WERI-Rb-1 (cell line): ENCODE data around the gene NCS1.

Experiments
- DNase-seq: peaks from one replicate; pipeline ENCODE4 v3.0.0-alpha.2; 2020
- H3K27ac ChIP-seq: fragments of 250-450 bp; sonication (Bioruptor Pico); 2 replicates; pipeline ENCODE4 v1.5.1; 2020; ENCODE audit warnings: mild to moderate bottlenecking, moderate library complexity
- H3K27me3 ChIP-seq: fragments of 250-450 bp; sonication (Bioruptor Pico); 2 replicates; pipeline ENCODE4 v1.5.1; 2021; ENCODE audit warnings: mild to moderate bottlenecking, low read depth, moderate library complexity; ENCODE audit not compliant: insufficient read depth, severe bottlenecking
- H3K36me3 ChIP-seq: fragments of 250-450 bp; sonication (Bioruptor Pico); 2 replicates; pipeline ENCODE4 v1.5.1; 2020; ENCODE audit warnings: mild to moderate bottlenecking, moderate library complexity
- H3K4me3 ChIP-seq: 2 replicates; pipeline ENCODE4 v1.5.1; 2011; ENCODE audit warnings: low read depth, mild to moderate bottlenecking, control low read depth, low read length
- H3K9me3 ChIP-seq: fragments of 250-450 bp; sonication (Bioruptor Pico); 2 replicates; pipeline ENCODE4 v1.5.1; 2021; ENCODE audit warnings: mild to moderate bottlenecking, moderate library complexity; ENCODE audit not compliant: severe bottlenecking
- TF ChIP-seq, protein P1 (sequence below): IDR thresholded peaks from 2 replicates; pipeline ENCODE4 v1.5.1; 2011; ENCODE audit warnings: low read depth, mild to moderate bottlenecking, control low read depth, inconsistent platforms, low read length

The NCS1 gene

DNA sequence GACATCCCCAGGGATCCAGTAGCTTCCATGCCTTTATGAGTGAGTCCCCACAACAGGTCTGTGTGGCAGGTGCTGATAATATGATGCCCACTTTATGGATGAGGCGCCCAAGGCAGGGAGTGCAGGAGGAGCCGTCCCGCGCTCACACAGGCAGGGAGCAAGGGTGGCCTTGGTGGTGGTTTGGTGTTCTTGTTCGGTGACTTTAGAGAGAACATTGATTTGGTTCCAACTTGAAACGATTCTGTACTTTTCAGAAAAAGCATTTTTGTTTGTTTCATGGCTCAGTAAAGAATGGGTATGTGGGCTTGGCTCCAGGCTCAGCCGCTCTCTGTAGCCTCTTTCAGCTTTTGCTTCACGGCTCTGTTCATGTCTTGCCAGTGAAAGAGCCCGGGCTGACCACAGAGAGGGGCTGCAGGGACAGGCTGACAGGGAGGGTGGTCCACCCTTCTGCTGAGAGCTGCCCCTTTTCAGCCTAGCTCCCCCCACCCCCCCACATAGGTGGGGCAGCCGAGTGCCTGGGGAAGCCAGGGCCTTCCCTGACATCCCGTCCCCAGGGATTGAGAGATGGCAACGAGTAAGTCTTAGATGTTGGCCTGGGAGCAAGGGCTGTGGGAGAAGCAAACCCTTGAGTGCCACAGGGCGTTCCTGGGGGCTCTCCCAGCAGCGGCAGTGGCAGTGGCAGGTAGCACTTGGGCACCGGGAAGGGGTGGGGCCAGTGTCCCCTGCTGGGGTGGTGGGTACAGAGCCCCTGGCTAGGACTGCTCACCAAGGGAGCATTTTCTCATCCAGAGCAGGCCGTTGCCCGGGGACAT lies 28.0 kb downstream of the NCS1 start:
- no peak overlapping the region for H3K27ac ChIP-seq
- DNase-seq: no peak

DNA sequence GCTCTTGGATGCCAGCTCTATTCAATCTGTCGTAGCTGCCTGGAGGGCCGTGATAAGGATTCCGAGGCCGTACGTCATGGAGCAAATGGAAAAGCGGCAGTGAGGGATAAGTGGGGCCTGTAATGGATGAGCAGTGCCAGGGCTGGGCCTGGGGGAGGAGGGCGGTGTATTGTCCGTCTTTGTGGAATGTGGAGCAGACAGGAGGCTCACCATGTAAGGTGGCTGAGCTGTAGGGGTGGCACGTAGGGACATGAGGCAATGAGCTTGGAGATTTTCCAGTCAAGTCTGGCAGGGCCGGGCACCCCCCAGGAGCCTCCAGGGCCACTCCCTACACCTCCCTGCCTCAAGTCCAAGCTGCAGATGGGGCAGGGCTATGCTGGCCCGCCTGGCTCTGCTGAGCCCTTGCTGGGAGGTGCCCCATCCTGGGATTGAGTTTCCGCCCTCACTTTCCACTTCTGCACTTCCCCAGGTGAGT lies 29.2 kb downstream of the NCS1 start:
- TF ChIP-seq, protein P1, sequence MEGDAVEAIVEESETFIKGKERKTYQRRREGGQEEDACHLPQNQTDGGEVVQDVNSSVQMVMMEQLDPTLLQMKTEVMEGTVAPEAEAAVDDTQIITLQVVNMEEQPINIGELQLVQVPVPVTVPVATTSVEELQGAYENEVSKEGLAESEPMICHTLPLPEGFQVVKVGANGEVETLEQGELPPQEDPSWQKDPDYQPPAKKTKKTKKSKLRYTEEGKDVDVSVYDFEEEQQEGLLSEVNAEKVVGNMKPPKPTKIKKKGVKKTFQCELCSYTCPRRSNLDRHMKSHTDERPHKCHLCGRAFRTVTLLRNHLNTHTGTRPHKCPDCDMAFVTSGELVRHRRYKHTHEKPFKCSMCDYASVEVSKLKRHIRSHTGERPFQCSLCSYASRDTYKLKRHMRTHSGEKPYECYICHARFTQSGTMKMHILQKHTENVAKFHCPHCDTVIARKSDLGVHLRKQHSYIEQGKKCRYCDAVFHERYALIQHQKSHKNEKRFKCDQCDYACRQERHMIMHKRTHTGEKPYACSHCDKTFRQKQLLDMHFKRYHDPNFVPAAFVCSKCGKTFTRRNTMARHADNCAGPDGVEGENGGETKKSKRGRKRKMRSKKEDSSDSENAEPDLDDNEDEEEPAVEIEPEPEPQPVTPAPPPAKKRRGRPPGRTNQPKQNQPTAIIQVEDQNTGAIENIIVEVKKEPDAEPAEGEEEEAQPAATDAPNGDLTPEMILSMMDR: no peak
- peaks cover 55% of the 10 kb centered on the region for H3K36me3 ChIP-seq

More for the DNA sequence above, 28.0 kb downstream of the NCS1 start:
- Histone ChIP-seq H3K27me3 (no peaks in the 10 kb centered on the region), H3K9me3 (no peaks in the 10 kb centered on the region), H3K4me3 (no peak overlapping the region), H3K36me3 (peaks cover 50% of the 10 kb centered on the region)
- TF ChIP-seq, protein P1: no peak

DNA sequence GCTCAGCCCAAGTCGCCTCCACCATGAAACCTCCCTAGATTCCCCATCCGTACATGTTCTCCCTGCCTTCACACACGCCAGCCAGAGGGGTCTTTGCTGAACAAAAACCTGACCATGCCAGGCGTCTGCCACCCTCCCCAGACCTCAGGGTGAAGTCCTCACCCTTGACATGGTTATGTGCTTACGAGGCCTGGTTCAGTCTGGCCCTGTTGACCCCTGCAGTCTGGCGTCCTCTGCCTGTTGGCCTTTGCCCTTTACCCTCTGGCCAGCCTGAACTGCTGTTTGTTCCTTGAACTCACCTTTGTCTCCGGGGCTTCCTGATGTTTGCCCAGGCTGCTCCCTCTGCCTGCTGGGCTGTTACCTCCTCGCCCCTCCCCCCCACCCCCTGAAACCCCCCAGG lies 29.8 kb downstream of the NCS1 start:
- Histone ChIP-seq H3K36me3 (peaks cover 55% of the 10 kb centered on the region), H3K27me3 (no peaks in the 10 kb centered on the region)

More for the DNA sequence above, 29.2 kb downstream of the NCS1 start:
- Histone ChIP-seq H3K9me3 (no peaks in the 10 kb centered on the region), H3K4me3 (no peak overlapping the region), H3K27me3 (no peaks in the 10 kb centered on the region), H3K27ac (no peak overlapping the region)
- no peak for DNase-seq

DNA sequence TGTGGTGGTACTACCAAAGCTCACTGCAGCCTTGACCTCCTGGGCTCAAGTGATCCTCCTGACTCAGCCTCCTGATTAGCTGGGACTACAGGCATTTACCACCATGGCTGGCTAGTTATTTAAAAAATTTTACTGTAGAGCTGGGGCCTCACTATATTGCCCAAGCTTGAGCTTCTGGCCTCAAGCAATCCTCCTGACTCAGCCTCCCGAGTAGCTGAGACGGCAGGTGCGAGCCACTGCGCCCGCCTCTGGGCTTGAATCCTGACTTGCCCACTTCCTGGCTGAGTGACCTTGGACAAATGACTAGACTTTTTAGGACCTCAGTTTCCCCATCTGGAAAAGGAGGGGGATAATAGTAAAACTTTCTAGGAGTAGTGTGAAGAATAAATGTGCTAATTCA lies 32.1 kb downstream of the NCS1 start:
- Histone ChIP-seq H3K27me3 (no peaks in the 10 kb centered on the region), H3K9me3 (no peaks in the 10 kb centered on the region), H3K27ac (no peak overlapping the region), H3K4me3 (no peak overlapping the region), H3K36me3 (peaks cover 58% of the 10 kb centered on the region)
- DNase-seq: no peak
- TF ChIP-seq, protein P1: no peak

More for the DNA sequence above, 29.8 kb downstream of the NCS1 start:
- DNase-seq: no peak
- no peak overlapping the region for H3K27ac ChIP-seq
- H3K9me3 ChIP-seq: no peaks in the 10 kb centered on the region
- TF ChIP-seq, protein P1: no peak
- H3K4me3 ChIP-seq: no peak overlapping the region

DNA sequence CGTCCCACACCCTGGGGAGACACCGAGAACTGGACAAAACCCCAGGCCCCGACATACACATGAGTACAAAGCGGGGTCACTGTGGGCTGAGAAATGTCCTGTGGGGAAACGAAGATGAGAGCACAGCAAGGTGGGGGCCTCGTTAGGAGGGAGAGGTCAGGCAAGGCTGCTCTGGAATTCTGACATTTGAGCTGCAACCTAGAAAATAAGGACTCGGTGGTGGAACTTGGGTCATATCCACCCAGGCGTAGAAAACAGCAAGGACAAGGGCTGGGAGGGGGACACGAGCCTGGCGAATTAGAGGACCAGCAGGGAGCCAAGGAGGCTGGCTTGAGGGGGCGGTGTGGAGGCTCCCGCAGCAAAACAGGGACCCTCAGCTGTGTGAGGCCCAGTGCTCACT lies 32.8 kb downstream of the NCS1 start:
- Histone ChIP-seq H3K9me3 (no peaks in the 10 kb centered on the region), H3K4me3 (no peak overlapping the region), H3K27me3 (no peaks in the 10 kb centered on the region), H3K27ac (no peak overlapping the region), H3K36me3 (peaks cover 52% of the 10 kb centered on the region)
- no peak for DNase-seq
- TF ChIP-seq, protein P1: no peak
